Measurements from ENCODE around the gene SEMA6B.

The SEMA6B gene

GRCh38 chr19:4594201-4594600 lies 34.7 kb upstream of the SEMA6B start:
- Histone ChIP-seq H3K27ac (ENCODE audit: low read depth, low read length) (no peak overlapping the region), H3K9me3 (ENCODE audit: insufficient read depth, low read length) (no peaks in the 10 kb centered on the region), H3K4me2 (ENCODE audit: low read depth, low read length, poor library complexity, severe bottlenecking) (no peak overlapping the region), H3K9ac (ENCODE audit: low read length) (no peak overlapping the region), H3F3A (ENCODE audit: insufficient read depth) (no peaks in the 10 kb centered on the region), H3K9me2 (replicated peaks; ENCODE audit: insufficient read depth, low read length) (no peaks in the 10 kb centered on the region), H3K4me3 (ENCODE audit: insufficient read depth, low read length, poor library complexity, severe bottlenecking) (no peak overlapping the region), H3K36me3 (ENCODE audit: low read length) (no peaks in the 10 kb centered on the region), H4K20me1 (ENCODE audit: low read depth, low read length) (no peaks in the 10 kb centered on the region), H3K79me2 (ENCODE audit: insufficient read depth, low read length) (no peaks in the 10 kb centered on the region), H2AFZ (ENCODE audit: low read depth, low read length, severe bottlenecking) (no peak overlapping the region), H3K27me3 (ENCODE audit: low read length) (no peaks in the 10 kb centered on the region)
- TF ChIP-seq CTCF (IDR thresholded peaks at IDR 0.05; ENCODE audit: insufficient read depth, low read length, poor library complexity, severe bottlenecking) (no peak), EZH2phosphoT487 (conservative IDR thresholded peaks at IDR 0.05; ENCODE audit: low read length) (no peak)

GRCh38 chr19:4593409-4593851 lies 33.9 kb upstream of the SEMA6B start:
- no peak overlapping the region for H2AFZ ChIP-seq (ENCODE audit: low read depth, low read length, severe bottlenecking)
- TF ChIP-seq CTCF (IDR thresholded peaks at IDR 0.05; ENCODE audit: insufficient read depth, low read length, poor library complexity, severe bottlenecking) (no peak), EZH2phosphoT487 (conservative IDR thresholded peaks at IDR 0.05; ENCODE audit: low read length) (no peak)
- H3K9me2 ChIP-seq (replicated peaks; ENCODE audit: insufficient read depth, low read length), result no peaks in the 10 kb centered on the region
- no peak overlapping the region for H3K27ac ChIP-seq (ENCODE audit: low read depth, low read length)
- no peaks in the 10 kb centered on the region for H3K27me3 ChIP-seq (ENCODE audit: low read length)
- H3K9ac ChIP-seq (ENCODE audit: low read length), result no peak overlapping the region
- no peaks in the 10 kb centered on the region for H3F3A ChIP-seq (ENCODE audit: insufficient read depth)
- H4K20me1 ChIP-seq (ENCODE audit: low read depth, low read length), result no peaks in the 10 kb centered on the region
- H3K36me3 ChIP-seq (ENCODE audit: low read length), result no peaks in the 10 kb centered on the region
- H3K79me2 ChIP-seq (ENCODE audit: insufficient read depth, low read length), result no peaks in the 10 kb centered on the region
- H3K4me2 ChIP-seq (ENCODE audit: low read depth, low read length, poor library complexity, severe bottlenecking), result no peak overlapping the region
- H3K4me3 ChIP-seq (ENCODE audit: insufficient read depth, low read length, poor library complexity, severe bottlenecking), result no peak overlapping the region
- H3K9me3 ChIP-seq (ENCODE audit: insufficient read depth, low read length), result no peaks in the 10 kb centered on the region

GRCh38 chr19:4592445-4592844 lies 33.0 kb upstream of the SEMA6B start:
- no peak overlapping the region for H3K4me3 ChIP-seq (ENCODE audit: insufficient read depth, low read length, poor library complexity, severe bottlenecking)
- H3K27ac ChIP-seq (ENCODE audit: low read depth, low read length), result no peak overlapping the region
- H3F3A ChIP-seq (ENCODE audit: insufficient read depth), result no peaks in the 10 kb centered on the region
- H3K79me2 ChIP-seq (ENCODE audit: insufficient read depth, low read length), result no peaks in the 10 kb centered on the region
- no peaks in the 10 kb centered on the region for H3K9me2 ChIP-seq (replicated peaks; ENCODE audit: insufficient read depth, low read length)
- H3K9me3 ChIP-seq (ENCODE audit: insufficient read depth, low read length), result no peaks in the 10 kb centered on the region
- no peak overlapping the region for H3K9ac ChIP-seq (ENCODE audit: low read length)
- no peak for TF ChIP-seq EZH2phosphoT487 (conservative IDR thresholded peaks at IDR 0.05; ENCODE audit: low read length)
- TF ChIP-seq CTCF (IDR thresholded peaks at IDR 0.05; ENCODE audit: insufficient read depth, low read length, poor library complexity, severe bottlenecking), result no peak
- H4K20me1 ChIP-seq (ENCODE audit: low read depth, low read length), result no peaks in the 10 kb centered on the region
- no peaks in the 10 kb centered on the region for H3K27me3 ChIP-seq (ENCODE audit: low read length)
- no peaks in the 10 kb centered on the region for H3K36me3 ChIP-seq (ENCODE audit: low read length)
- H3K4me2 ChIP-seq (ENCODE audit: low read depth, low read length, poor library complexity, severe bottlenecking), result no peak overlapping the region
- H2AFZ ChIP-seq (ENCODE audit: low read depth, low read length, severe bottlenecking), result no peak overlapping the region
